GM18873 (cell line): ENCODE data around the gene DNAAF5.
"Not testable (repeated sequence)": the region's sequence is repeated elsewhere in the genome, so short reads cannot be mapped to it uniquely, and the experiment has no call there.

Experiments used
- ATAC-seq: cut with Tn5 transposase; IDR thresholded peaks from one replicate; pipeline ENCODE4 v1.9.1; 2021; ENCODE audit warnings: mild to moderate bottlenecking, moderate library complexity, moderate number of reproducible peaks; ENCODE audit not compliant: unreplicated experiment, low FRiP score

The DNAAF5 gene

DNA sequence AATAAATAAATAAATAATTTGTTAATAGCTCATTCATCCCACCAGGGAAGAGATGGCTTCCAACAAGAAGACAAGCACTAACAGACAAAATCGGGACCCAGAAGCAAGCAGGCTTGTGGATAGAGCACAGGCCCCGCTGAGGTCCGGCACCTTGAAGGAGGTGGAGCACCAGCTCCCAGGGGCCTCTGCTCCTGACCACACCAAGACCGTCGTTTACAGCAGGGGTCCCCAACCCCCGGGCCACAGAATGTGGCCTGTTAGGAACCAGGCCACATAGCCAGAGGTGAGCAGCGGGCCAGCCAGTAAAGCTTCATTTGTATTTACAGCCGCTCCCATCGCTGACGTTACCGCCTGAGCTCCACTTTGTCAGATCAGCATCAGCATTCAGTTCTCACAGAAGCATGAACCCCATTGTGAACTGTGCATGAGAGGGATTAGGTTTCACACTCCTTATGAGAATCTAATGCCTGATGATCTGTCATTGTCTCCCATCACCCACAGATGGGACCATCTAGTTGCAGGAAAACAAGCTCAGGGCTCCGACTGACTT, 72.5 kb downstream of the DNAAF5 start:
- ATAC-seq = no peak

DNA sequence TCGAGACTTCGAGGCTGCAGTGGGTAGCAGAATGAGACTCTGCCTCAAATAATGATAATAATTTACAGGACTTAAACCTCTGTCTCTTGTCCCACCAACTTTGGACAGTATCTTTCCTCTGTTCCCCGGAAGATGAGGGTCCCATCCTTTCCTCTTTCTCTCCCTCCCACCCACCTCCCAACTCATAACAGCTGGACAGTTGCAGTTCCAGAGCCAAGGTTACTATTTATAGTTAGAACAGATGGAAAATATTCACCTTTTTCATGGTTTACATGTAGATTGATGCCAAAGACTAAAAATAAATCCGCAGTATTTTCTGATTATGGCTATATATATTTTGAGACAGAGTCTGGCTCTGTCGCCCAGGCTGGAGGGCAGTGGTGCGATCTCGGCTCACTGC, 74.2 kb downstream of the DNAAF5 start:
- ATAC-seq = no peak

DNA sequence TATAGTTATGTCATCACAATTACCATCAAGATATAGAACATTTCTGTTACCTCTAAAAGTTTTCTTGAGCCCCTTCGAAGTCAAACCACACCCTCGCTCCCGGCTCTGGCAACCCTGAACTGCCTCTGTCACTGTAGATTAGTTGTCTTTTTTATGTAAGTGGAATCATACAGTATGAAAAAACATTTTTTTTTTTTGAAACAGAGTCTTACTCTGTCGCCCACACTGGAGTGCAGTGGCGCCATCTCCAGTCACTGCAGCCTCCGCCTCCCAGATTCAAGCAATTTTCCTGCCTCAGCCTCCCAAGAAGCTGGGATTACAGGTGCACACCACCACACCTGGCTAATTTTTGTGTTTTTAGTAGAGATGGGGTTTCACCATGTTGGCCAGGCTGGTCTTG, 74.9 kb downstream of the DNAAF5 start:
- not testable (repeated sequence) for ATAC-seq

DNA sequence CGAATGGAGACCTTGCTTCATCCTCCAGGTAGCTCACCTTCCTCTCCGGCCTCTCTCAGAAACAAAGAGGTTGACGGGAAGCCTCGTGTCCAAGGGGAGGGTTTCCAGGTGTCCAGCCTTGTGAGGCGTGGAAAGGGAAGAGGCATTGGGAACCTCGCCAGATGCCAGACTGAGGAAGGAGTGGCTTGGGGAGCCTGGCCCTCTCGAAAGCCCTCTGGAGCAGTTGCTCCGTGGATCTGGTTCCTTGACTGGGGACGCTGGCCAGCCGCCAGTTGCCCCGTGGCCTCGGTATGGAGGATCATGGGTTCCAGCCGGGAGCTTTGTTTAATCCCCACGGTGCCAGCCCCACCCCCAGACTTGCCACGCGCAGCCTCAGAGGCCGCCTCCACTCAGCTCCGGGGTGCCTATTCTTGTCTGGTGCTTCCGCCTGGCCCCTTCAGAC, 75.5 kb downstream of the DNAAF5 start:
- no peak for ATAC-seq

DNA sequence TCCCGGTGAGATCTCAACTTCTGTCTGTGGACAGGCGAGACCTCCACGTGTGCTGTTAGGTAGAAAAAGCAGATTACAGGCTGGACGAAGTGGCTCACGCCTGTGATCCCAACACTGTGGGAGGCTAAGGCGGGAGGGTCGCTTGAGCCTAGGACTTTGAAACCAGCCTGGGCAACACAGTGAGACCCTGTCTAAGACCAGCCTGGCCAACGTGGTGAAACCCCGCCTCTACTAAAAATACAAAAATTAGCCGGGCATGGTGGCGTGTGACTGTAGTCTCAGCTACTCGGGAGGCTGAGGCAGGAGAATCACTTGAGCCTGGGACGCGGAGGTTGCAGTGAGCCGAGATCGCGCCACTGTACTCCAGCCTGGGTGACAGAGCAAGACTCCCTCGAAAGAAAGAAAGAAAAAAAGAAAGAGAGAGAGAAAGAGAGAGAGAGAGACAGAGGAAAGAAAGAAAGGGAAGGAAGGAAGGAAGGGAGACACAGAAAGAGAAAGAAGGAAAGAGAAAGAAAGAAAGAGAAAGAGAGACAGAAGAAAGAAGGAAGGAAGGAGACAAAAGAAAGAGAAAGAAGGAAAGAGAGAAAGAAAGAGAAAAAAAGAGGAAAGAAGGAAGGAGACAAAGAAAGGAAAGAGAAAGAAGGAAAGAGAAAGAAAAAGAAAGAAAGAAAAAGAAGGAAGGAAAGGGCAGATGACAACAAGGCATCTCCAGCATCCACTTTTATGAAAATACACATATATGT, 76.2 kb downstream of the DNAAF5 start:
- no peak for ATAC-seq

DNA sequence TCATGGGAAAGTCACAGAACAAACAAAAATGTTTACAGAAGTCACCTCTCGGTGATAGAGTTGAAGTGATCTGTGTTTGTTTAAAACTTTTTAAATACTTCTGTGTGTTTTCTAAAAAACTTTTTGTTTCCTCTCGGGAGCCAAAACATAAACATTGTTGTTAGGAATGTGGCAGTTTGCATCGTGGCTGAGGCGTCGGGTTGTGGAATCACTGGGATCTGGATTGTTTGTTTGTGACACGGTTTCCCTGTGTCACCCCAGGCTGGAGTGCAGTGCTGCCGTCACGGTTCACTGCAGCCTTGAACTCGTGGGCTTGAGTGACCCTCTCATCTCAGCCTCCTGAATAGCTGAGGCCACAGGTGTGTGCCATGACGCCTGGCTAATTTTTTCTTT, 76.7 kb downstream of the DNAAF5 start:
- no peak for ATAC-seq

DNA sequence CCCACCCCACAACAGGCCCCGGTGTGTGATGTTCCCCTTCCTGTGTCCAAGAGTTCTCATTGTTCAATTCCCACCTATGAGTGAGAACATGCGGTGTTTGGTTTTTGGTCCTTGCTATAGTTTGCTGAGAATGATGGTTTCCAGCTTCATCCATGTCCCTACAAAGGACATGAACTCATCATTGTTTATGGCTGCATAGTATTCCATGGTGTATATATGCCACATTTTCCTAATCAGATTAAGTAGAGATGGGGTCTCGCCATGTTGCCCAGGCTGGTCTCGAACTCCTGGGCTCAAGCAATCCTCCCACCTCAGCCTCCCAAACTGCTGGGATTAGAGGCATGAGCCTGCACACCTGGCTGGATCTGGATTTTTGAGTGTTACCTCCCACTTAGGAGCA, 77.3 kb downstream of the DNAAF5 start:
- ATAC-seq = not testable (repeated sequence)

DNA sequence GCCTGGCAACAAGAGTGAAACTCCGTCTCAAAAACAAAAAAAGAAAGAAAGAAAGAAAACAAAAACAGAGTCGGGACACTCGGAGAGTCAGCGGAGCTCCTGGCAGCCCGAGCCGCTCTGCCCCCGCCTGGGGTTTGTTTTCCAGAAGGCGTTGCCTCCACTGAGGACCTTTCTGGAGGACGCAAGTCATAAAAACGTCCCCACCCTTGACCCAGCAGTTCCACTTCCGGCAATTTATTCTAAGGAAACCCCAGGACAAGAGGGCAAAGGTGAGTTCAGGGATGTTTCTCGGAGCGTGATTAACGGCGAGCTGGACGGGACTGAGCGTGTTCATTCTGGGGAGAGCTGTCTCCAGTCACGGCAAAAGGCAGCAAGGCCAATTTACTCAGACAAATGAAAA, 78.8 kb downstream of the DNAAF5 start:
- no peak for ATAC-seq

DNA sequence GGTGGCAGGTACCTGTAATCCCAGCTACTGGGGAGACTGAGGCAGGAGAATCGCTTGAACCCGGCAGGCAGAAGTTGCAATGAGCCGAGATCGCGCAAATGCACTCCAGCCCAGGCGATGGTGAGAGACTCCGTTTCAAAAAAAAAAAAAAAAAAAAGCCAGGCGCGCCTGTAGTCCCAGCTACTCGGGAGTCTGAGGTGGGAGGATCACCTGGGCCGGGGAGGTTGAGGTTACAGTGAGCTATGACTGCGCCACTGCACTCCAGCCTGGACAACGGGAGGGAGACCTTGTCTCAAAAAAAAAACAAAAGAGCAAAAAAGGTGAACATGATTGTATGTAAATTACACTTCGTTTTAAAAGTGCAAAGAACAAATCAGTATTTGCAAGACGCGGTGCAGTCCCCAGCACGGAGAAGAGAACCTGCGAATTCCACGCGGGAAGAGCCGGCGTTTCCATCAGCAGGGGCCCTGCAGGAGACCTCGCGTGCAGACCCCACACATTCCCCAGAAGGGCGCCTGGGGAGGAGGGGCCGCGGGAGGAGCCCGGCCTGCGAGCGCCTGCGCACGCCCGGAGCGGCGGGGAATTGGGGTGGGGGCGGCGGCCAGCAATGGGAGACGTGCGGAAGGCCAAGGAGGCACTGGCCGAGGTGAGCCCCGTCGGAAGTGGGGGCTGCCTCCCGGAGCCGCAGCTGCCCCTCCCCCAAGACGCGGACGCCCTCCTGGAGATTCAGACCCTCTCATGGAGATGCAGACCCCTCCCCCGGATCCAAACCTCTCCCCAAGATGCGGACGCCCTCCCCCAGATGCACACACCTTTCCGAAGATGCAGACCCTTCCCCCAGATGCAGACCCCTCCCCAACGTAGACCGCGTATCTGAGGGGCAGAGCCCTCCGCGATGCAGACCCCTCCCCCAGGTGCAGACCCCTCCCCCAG, 89.1 kb downstream of the DNAAF5 start:
- ATAC-seq = no peak

DNA sequence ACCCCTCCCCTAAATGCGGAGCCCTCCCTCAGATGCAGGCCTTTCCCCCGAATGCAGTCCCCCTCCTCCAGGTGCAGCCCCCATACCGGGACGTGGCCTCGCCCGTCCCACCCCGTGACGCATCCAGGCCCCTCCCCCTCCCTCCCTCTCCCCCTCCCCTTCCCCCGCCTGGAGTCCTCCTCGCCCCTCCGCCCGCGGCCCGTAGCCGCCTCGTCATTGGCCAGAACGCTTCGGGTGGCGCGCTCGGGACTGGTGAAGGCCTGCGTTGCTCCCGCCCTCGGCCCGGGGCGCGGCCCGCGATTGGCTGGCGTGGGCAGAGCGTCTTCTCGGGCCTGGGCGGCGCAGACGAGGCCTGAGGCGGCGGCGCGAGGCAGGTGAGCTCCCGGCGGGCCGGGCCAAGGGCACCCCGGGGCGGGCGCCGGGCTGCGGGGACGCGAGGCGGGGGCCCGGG, 89.8 kb downstream of the DNAAF5 start:
- ATAC-seq = peak; percentile 86

DNA sequence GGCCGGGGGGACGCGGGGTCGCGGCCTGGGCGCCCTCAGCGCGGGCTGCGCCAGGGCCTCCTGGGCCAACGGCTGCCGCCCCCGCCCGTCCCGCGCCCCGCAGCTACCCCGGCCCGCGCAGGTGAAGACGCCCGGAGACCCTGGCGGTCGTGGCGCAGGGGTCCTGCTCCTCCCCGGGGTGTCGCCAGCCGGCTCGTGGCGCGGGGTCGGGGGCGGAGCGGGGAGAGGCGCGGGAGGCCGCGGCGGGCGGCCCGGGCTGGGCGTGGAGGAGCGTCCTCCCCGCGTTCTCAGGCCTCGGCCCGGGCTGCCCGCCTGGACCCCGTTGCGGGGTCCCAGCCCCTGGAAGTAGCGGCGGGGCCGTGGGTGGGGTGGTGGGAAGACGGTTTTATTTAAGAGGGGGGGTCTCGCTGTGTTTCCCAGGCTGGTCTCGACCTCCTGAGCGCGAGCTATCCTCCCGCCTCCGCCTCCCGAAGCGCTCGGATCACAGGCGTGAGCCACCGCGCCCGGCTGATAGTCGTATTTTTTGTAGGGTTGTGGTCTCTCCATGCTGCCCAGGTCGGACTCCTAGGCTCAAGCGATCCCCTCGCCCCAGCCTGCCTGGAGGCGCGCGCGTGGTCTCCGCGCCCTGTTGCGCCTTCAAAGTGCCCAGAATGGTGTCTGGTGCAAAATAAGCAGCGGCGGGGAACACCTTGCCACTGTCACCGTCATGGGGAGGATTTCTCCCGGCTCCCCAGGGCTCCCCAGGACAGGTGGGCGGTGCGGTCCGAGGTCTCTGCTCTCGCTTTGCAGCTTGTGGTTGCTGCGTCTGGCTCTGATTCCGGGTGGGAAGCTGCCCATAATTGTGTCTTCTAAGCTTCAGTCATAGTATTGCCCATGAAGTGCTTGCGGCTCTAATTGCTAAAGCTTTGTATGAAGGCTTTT, 90.5 kb downstream of the DNAAF5 start:
- no peak for ATAC-seq

DNA sequence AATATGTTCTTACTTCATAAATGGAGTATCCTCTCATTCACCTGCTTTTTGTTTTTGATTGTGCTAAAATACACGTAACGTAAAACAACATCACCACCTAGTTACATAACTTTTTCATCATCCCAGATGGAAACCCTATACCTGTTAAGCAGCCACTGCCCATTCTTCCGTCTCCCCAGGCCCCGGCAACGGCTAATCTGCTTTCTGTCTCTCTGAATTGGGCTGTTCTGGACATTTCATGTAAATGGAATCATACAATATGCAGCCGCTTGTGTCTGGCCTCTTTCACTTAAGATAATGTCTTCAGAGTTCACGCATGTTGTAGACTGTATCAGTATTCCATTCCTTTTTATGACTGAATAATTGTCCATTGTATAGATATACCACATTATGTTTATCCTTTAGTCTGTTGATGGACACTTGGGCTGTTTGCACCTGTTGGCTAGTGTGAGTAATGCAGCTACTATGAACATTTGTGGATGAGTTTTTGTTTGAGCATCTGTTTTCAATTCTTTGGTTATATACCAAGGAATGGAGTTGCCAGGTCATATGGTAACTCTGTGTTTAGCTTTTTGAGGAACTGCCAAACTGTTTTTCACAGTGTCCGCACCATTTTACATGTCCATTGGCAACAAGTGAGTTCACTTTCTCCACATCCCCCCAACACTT, 91.7 kb downstream of the DNAAF5 start:
- ATAC-seq = no peak

DNA sequence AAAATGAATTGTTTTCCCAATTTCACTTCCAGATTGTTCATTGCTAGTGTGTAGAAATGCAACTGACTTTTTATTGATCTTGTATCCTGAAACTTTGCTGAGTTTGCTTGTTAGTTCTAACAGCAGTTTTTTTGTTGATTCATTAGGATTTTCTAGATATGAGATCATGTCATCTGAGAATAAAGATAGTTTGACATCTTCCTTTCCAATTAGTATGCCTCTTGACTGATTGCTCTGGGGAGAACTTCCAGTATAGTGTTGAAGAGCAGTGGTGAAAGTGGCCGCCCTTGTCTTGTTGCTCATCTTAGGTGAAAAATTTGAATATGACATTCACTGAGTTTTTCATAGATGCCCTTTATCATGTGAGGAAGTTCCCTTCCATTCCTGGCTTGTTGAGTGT, 93.8 kb downstream of the DNAAF5 start:
- ATAC-seq = no peak

DNA sequence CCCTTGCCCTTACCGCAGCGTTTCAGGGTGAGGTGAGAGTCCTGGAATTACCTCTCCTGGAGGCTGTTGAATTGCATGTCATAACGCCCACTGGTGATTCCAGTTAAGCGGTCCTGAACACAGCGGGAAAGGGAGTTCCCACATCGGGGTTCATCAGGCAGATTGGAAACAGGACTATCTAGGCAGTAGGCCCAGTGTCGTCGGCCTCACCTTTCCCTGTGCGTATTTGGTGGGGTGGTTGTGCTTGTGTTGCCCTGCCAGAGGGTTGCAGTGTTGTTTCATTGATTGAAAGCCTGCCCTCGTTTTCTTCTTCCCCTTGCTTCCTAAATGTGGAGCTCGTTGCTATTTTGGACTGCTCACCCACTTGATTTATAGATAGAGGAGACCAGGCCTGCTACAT, 95.2 kb downstream of the DNAAF5 start:
- no peak for ATAC-seq

DNA sequence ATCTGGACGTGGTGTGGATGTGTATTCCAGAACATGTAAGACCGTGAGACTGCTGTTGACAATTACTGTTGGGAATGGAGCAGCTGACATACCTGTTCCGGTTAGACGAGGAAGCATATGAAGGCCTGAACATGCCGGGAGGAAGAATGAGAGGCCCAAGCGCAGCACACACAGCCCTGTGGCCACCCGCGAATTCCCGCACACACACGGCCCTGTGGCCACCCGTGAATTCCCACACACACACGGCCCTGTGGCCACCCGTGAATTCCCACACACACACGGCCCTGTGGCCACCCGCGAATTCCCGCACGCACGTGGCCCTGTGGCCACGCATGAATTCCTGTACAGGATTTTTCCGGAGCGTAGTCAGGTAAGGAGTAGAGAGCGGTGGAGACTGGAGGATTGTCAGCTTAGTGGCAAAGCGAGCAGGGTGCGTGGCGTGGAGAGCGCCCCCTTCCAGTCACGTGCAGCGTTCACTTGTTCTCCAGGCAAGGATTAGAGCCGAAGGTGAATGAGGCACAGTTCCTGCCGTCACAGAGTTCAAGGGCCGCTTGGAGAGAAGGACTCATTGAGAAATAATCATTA, 96.3 kb downstream of the DNAAF5 start:
- ATAC-seq = no peak

DNA sequence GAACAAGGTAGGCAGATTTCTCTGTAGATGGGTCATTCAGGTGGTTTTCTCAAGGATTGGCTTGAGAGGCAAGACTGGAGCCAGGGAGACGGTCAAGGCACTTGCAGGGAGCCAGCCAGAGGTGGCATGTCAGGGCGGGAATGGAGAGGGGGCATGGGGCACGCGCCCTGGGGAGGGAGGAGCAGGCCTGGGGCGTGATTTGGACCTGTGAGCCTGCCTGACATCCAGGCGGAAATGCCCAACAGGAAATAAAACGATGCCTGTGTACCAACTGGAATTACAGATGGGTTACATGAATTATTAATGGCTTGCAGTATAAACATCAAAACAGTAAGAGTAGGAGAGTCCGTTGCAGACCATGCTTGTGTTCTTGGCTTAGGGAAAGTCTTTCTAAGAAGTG, 97.2 kb downstream of the DNAAF5 start:
- ATAC-seq = no peak

DNA sequence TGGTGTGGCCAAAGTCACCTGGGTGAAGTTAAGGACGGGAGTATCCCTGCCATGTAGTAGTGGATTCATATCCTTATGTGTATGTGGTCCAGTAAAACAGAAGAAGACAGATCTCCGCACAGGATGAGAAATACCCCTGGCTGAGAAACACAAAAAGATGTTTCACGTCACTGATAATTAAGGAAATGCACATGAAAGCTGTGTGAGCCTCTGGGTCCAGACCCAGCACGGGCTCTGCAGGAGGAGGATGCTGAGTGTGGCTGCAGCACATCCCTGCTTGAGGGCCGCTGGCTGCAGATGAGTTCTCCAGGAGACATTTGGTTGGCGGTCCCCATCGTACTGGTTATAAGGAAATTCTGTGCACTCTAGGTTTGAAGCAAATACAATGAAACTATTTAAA, 97.6 kb downstream of the DNAAF5 start:
- no peak for ATAC-seq

DNA sequence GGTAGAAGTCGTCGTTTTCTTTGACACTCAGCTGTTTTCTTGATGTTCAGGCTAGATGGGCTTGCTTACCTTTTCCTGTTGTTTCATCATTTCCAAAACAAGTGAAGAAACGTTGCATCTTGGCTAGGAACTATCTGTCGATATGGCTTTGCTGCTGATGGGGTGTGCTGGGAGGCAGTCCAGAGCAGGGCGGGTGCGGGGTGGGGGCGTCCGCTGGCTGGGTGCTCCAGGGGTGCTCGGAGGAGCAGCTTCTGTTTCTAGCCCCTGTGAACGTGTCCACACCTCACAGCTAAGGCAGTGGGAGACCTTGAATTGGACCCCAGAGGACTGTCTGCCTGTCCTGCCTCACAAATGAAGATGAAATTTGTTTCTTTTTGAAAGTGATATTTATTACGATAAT, 98.2 kb downstream of the DNAAF5 start:
- no peak for ATAC-seq

DNA sequence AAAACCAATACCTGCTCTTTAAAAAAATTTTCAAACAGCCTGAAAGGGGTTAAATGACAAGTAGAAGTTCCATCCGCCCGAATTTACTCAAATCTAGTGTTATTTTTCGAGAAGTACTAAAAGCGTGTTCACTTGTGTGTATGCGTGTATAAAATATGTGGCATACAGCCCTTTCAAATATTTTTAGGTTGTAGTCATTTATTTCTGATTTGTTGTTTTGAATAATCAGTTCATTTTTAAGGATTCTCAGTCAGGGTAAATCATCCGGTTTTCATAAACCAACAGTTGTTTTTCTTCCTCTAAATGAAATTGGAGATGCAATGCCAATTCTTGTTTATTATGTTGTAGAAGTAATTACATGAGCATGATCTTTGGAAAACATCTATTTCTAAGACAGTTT, 98.9 kb downstream of the DNAAF5 start:
- ATAC-seq = no peak
